MCF 10A (cell line): ENCODE results near the gene TNRC6B. TPM values are rescaled to one million over a fixed set of nuclear protein-coding genes. Genes with fewer than 3 reads are reported as not detected.

Experiments
- BruUV-seq: library from RNA; stranded (reverse); fragments of 400-500 nt; replicated peaks from 2 replicates; lab custom pipeline; 2021; lab: Mats Ljungman, UMichigan
- CTCF ChIA-PET: fragments of 300-600 bp; sonication (Branson Sonifier 250); formaldehyde crosslinking; extraction: SDS; loops from one replicate; lab custom pipeline; 2021; ENCODE audit warnings: antibody characterized with exemption, inconsistent platforms; lab: Yijun Ruan, JAX
- POLR2A ChIA-PET: fragments of 300-600, 350-650 bp; sonication (Branson Sonifier 250); formaldehyde crosslinking; extraction: SDS; loops from one replicate; lab custom pipeline; 2020; ENCODE audit warnings: antibody characterized with exemption, inconsistent platforms; lab: Yijun Ruan, JAX
- DNase-seq: peaks from one replicate; pipeline ENCODE4 v3.0.0-alpha.2; 2018; ENCODE audit not compliant: unreplicated experiment
- H3K27ac Mint-ChIP-seq: one replicate; pipeline ENCODE4 v1.8.0; 2022; ENCODE audit warnings: mild to moderate bottlenecking, low read depth, mixed read lengths; ENCODE audit not compliant: unreplicated experiment
- H3K27me3 Mint-ChIP-seq: one replicate; pipeline ENCODE4 v1.8.0; 2022; ENCODE audit warnings: mixed read lengths; ENCODE audit not compliant: insufficient read depth, unreplicated experiment
- H3K36me3 Mint-ChIP-seq: one replicate; pipeline ENCODE4 v1.8.0; 2022; ENCODE audit warnings: mild to moderate bottlenecking, moderate library complexity, mixed read lengths; ENCODE audit not compliant: insufficient read depth, unreplicated experiment
- H3K4me1 Mint-ChIP-seq: one replicate; pipeline ENCODE4 v1.8.0; 2022; ENCODE audit warnings: mixed read lengths; ENCODE audit not compliant: insufficient read depth, unreplicated experiment
- H3K4me3 Mint-ChIP-seq: one replicate; pipeline ENCODE4 v1.8.0; 2022; ENCODE audit warnings: mild to moderate bottlenecking, moderate library complexity, mixed read lengths; ENCODE audit not compliant: unreplicated experiment
- H3K9me3 Mint-ChIP-seq: one replicate; pipeline ENCODE4 v1.8.0; 2022; ENCODE audit warnings: mixed read lengths; ENCODE audit not compliant: unreplicated experiment
- intact Hi-C: fragments of 100-400 bp; cut with micrococcal nuclease; formaldehyde crosslinking; loops from 2 replicates; pipeline ENCODE4 v1.14.1; 2022
- total RNA-seq: library from RNA; stranded (reverse); gene quantifications from 2 replicates; pipeline ENCODE4 v1.2.3, GENCODE V29; 2022
- TF ChIP-seq, protein P1 (sequence below): fragments of 200-600 bp; IDR thresholded peaks from one replicate; pipeline ENCODE4 v1.8.0; 2022; ENCODE audit warnings: antibody characterized with exemption, mild to moderate bottlenecking; ENCODE audit not compliant: unreplicated experiment

The TNRC6B gene
- total RNA-seq, 1 experiment from 2014 or later: 27.1 TPM

DNA sequence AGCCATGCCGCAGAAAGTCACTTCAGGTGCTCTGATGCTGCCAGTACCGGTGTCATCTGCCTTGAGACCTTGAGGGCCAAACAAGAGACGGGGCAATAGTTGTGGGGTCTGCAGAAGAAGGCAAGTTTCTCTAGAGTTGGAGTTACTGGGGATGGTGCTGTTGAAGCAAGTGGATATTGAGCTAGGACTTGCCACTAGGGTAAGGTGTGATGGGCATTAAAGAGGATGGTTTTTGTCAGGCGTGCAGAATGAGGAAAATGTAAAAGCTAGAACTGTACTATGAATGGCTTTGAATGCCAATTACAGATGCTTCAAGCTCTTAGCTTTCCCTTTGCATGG, 61.6 kb downstream of the TNRC6B start:
- Mint-ChIP-seq H3K27me3 (no peaks in the 10 kb centered on the region), H3K9me3 (no peaks in the 10 kb centered on the region), H3K4me1 (peaks cover 61% of the 10 kb centered on the region), H3K27ac (peak overlapping the region; percentile 24), H3K36me3 (peaks cover 26% of the 10 kb centered on the region), H3K4me3 (peak overlapping the region; percentile 50)
- ChIA-PET POLR2A (interaction anchor here (1.0 to 2.1 kb wide), 7 partner anchors 10 to 61 kb away, joined by 3 to 15 read pairs (median 7); partner anchors contain the start of gene TNRC6B), CTCF (interaction anchor here (0.6 kb wide), 1 partner anchor 742 kb away, joined by 3 read pairs; no protein-coding TSS in a partner anchor)
- BruUV-seq: no TSS peak
- DNase-seq: no peak
- TF ChIP-seq, protein P1, sequence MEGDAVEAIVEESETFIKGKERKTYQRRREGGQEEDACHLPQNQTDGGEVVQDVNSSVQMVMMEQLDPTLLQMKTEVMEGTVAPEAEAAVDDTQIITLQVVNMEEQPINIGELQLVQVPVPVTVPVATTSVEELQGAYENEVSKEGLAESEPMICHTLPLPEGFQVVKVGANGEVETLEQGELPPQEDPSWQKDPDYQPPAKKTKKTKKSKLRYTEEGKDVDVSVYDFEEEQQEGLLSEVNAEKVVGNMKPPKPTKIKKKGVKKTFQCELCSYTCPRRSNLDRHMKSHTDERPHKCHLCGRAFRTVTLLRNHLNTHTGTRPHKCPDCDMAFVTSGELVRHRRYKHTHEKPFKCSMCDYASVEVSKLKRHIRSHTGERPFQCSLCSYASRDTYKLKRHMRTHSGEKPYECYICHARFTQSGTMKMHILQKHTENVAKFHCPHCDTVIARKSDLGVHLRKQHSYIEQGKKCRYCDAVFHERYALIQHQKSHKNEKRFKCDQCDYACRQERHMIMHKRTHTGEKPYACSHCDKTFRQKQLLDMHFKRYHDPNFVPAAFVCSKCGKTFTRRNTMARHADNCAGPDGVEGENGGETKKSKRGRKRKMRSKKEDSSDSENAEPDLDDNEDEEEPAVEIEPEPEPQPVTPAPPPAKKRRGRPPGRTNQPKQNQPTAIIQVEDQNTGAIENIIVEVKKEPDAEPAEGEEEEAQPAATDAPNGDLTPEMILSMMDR: no peak
- intact Hi-C loops: loop anchor here (5.0 kb wide), 1 partner anchor 62 kb away; the partner anchor contains the start of gene TNRC6B

DNA sequence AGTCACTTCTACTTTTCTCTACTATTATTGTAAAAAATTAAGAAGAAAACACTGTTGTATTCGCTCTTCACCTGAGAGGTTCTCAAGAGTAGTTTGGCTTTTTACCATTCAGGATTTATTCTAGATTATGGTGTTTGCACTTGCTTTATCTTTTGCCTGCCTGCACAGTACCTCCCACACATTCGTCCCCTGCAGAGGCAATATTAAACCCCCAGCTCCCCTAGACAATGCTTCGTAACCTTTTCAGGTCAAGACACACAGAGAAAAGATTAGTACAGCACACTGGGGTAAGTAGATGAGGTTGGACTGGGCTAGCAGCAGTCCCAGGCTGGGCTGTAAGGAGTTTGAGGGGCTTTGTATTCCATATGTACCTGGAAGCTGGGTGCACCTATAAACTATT, 62.4 kb downstream of the TNRC6B start:
- H3K27ac Mint-ChIP-seq: peak overlapping the region; percentile 3
- intact Hi-C loops: no loop called here
- ChIA-PET CTCF (no interaction called here), POLR2A (interaction anchor here (0.7 to 1.9 kb wide), 9 partner anchors 9 to 196 kb away, joined by 3 to 15 read pairs (median 4); partner anchors contain the start of gene TNRC6B)
- DNase-seq: no peak
- no peaks in the 10 kb centered on the region for H3K27me3 Mint-ChIP-seq
- BruUV-seq: no TSS peak
- no peaks in the 10 kb centered on the region for H3K9me3 Mint-ChIP-seq
- no peak overlapping the region for H3K4me3 Mint-ChIP-seq
- TF ChIP-seq, protein P1: no peak
- peaks cover 26% of the 10 kb centered on the region for H3K36me3 Mint-ChIP-seq
- H3K4me1 Mint-ChIP-seq: peaks cover 61% of the 10 kb centered on the region

DNA sequence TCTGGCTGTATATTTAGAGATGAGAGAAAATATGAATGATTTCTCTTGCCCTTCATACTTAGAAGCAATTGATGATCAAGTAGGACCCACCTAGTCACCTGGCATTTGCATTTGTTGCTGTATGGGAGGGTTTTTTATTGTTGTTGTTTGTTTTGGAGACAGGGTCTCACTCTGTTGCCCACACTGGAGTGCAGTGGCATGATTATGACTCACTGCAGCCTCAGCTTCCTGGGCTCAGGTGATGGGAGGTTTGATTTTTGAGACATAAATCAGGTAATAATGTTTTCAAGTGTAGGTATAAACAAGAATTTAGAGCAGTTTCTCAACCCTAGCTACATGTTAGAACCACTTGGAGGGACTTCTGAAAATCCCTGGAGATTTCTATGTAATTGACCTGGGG, 63.0 kb downstream of the TNRC6B start:
- peaks cover 56% of the 10 kb centered on the region for H3K4me1 Mint-ChIP-seq
- POLR2A ChIA-PET: interaction anchor here (0.7 to 3.0 kb wide), 8 partner anchors 9 to 197 kb away, joined by 3 to 15 read pairs (median 5); partner anchors contain the start of gene TNRC6B
- H3K27me3 Mint-ChIP-seq: no peaks in the 10 kb centered on the region
- intact Hi-C loops: no loop called here
- peak; percentile 15 for DNase-seq
- H3K36me3 Mint-ChIP-seq: peaks cover 26% of the 10 kb centered on the region
- H3K27ac Mint-ChIP-seq: peak overlapping the region; percentile 3
- CTCF ChIA-PET: no interaction called here
- no peaks in the 10 kb centered on the region for H3K9me3 Mint-ChIP-seq
- no TSS peak for BruUV-seq
- H3K4me3 Mint-ChIP-seq: no peak overlapping the region
- TF ChIP-seq, protein P1: no peak

DNA sequence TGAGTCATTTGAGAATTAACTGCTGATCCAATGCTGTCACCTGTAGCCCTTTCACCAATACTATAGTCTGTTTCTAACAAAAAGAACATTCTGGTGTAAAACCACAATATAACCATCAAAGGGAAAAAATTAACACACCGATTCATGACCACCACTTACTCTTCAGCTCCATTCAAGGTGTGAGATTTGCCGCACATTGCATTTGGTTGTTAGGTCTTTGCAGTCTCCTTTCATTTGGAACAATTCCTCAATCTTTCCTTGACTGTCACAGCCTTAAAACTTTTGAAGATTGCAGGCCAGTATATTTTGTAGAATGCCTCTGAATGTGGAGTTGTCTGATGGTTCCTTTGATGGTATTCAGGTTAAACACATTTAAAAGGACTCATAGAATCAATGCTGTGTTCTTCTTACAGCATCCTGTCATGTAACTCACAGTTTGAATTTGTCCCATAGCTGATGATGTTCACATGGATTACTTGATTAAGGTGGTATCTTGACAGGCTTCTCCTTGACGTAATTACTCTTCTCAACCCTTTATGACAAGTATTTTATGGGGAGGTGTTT, 63.6 kb downstream of the TNRC6B start:
- Mint-ChIP-seq H3K36me3 (peaks cover 29% of the 10 kb centered on the region), H3K4me3 (no peak overlapping the region), H3K27me3 (no peaks in the 10 kb centered on the region), H3K9me3 (no peaks in the 10 kb centered on the region), H3K27ac (peak overlapping the region; percentile 3), H3K4me1 (peaks cover 50% of the 10 kb centered on the region)
- ChIA-PET CTCF (interaction anchor here (0.5 to 0.6 kb wide), 2 partner anchors 693 to 711 kb away, joined by 3 read pairs; no protein-coding TSS in a partner anchor), POLR2A (interaction anchor here (1.0 to 3.0 kb wide), 3 partner anchors 17 to 34 kb away, joined by 3 to 13 read pairs (median 6); no protein-coding TSS in a partner anchor)
- intact Hi-C loops: no loop called here
- BruUV-seq: no TSS peak
- TF ChIP-seq, protein P1: no peak
- no peak for DNase-seq
